ENCODE results near the gene CFAP46.

The CFAP46 gene

DNA sequence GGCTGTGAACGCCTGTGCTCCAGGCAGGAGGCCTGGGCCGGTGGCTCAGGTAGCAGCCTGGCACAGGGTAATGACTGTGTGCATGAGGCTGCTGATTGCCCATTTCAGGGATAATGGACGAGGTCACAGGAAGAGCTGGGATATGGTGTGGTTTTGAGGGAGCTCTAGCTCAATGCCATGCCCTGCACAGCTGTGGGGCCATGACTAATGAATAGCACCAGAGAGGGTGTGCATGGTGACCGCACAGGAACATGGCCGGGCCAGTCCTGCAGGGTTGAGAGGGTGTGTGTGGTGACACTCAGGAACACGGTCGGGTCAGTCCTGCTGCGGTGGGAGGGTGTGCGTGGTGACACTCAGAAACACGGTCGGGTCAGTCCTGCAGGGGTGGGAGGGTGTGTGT, 178.3 kb downstream of the CFAP46 start:
- no peak for DNase-seq

DNA sequence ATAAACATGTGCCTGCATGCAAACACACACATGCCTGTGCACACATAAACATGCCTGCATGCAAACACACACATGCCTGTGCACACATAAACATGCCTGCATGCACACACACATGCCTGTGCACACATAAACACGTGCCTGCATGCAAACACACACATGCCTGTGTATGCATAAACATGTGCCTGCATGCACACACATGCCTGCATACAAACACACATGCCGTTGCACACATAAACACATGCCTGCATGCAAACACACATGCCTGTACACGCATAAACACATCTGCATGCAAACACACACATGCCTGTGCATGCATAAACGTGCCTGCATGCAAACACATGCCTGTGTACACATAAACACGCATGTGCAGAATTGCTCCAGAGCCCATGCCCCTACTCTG, 178.8 kb downstream of the CFAP46 start:
- no peak for DNase-seq

DNA sequence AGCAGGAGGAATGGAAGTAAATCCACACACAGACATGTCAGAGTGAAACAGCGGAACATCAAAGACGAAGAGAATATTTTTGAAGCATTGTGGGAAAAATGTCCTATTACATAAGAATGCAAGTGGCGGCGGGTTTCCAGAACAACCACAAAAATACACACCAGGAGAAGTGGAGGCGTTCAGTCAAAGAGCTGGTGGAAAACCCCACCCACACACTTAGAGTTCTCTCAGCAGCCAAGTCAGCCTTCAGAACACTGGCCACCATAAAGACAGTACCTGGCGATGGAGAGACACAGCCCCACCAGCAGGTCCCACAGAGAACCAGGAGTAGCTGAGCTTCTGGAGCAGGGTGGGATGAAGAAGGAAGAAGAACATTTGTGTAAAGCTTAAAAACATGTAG, 180.1 kb downstream of the CFAP46 start:
- DNase-seq, result no peak

DNA sequence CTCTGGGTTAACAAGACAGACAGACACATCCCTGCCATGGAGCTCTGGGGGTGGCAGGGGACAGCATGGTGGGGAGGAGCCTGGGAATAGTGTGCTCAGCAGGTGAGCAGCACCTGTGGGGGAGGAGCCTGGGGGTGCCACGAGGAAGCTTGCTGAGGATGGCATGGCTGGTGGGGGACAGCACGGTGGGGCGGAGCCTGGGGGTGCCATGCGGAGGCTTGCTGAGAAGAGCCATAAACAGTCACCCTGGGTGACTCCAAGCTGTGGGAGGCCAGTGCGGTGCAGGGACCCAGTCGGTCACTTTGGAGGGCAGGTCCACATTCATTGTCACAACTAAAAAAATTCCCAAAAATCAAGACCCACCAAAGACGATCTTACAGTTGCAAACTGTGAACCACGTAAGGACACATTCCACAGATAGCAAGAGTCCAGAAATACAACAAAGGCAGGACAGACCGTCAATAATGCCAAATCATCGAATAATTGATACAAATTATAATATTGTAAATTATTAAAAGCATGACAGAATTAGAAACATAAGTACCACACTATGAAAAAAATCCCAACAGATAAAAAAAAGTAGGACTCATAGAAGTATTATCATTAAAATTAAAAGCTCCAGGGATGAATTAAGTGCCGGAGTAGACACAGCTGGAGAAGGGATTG, 180.8 kb downstream of the CFAP46 start:
- no peak for DNase-seq

DNA sequence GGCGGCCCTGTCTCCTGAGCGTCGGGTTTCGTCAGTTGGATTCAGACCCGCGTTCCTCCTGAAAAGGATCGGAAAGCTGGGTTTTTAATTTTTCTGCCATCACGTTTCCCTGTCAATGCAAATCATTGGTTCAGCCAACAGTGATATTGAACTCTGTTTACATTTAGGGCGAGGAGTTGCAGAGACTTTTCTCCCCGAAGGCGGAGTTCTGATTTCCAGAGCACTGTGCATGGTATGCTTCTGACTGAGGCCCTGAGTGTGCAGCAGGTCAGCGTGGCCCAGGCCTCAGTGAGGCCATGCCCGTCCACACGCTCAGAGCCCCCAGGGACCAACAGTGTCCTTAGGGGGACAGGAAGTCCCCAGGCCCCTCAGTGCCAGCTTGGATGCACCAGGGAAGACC, 183.5 kb downstream of the CFAP46 start:
- no peak for DNase-seq
